ENCODE data around the gene QPCT. TPM values are rescaled to one million over a fixed set of nuclear protein-coding genes. Genes with fewer than 3 reads are reported as not detected.

QPCT gene
- polyA plus RNA-seq, 1 experiment, result 15.9 TPM

GRCh38 chr2:37389989-37390765 is 45.7 kb downstream of the QPCT start:
- Histone ChIP-seq H3K36me3 (ENCODE audit: control insufficient read depth, insufficient read depth, low read length) (no peaks in the 10 kb centered on the region), H3K4me3 (ENCODE audit: low read depth, low read length) (no peak overlapping the region), H3K27me3 (ENCODE audit: control insufficient read depth, insufficient read depth, low read length) (no peaks in the 10 kb centered on the region; the same call in 1 of the 2 replicates)
- ChIA-PET CTCF (interaction anchor here (0.7 to 2.4 kb wide), 9 partner anchors 11 to 724 kb away, joined by 3 to 10 read pairs (median 3); no protein-coding TSS in a partner anchor), POLR2A (no interaction called here)
- no peak for DNase-seq (ENCODE audit: low read depth)
- TF ChIP-seq, protein P1, sequence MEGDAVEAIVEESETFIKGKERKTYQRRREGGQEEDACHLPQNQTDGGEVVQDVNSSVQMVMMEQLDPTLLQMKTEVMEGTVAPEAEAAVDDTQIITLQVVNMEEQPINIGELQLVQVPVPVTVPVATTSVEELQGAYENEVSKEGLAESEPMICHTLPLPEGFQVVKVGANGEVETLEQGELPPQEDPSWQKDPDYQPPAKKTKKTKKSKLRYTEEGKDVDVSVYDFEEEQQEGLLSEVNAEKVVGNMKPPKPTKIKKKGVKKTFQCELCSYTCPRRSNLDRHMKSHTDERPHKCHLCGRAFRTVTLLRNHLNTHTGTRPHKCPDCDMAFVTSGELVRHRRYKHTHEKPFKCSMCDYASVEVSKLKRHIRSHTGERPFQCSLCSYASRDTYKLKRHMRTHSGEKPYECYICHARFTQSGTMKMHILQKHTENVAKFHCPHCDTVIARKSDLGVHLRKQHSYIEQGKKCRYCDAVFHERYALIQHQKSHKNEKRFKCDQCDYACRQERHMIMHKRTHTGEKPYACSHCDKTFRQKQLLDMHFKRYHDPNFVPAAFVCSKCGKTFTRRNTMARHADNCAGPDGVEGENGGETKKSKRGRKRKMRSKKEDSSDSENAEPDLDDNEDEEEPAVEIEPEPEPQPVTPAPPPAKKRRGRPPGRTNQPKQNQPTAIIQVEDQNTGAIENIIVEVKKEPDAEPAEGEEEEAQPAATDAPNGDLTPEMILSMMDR (IDR thresholded peaks at IDR 0.05; ENCODE audit: insufficient read depth, low read depth, low read length), result no peak

GRCh38 chr2:37390777-37391176 is 46.3 kb downstream of the QPCT start:
- POLR2A ChIA-PET, result no interaction called here
- TF ChIP-seq, protein P1 (IDR thresholded peaks at IDR 0.05; ENCODE audit: insufficient read depth, low read depth, low read length), result no peak
- CTCF ChIA-PET, result interaction anchor here (0.7 to 2.4 kb wide), 8 partner anchors 11 to 723 kb away, joined by 3 to 10 read pairs (median 4); no protein-coding TSS in a partner anchor

DNA sequence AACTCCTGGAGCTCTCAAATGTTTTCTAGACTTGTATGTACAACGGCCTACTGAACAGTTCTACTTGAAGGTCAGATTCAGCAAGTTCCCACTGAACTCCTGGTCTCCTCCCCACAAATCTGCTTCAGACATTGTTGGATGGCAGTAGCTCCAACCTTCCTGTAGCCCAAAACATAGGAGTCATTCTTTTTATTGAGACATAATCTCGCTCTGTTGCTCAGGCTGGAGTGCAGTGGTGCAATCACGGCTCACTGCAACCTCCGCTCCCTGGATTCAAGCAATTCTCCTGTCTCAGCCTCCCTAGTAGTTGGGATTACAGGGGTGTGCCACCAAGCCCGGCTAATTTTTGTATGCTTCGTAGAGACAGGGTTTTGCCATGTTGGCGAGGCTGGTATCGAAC is 47.3 kb downstream of the QPCT start:
- ChIA-PET POLR2A (no interaction called here), CTCF (interaction anchor here (0.8 to 2.4 kb wide), 5 partner anchors 245 to 722 kb away, joined by 3 to 10 read pairs (median 4); no protein-coding TSS in a partner anchor)
- H3K27me3 ChIP-seq (ENCODE audit: control insufficient read depth, insufficient read depth, low read length), result no peaks in the 10 kb centered on the region; the same call in 1 of the 2 replicates
- TF ChIP-seq, protein P1 (IDR thresholded peaks at IDR 0.05; ENCODE audit: insufficient read depth, low read depth, low read length), result no peak
- no peaks in the 10 kb centered on the region for H3K36me3 ChIP-seq (ENCODE audit: control insufficient read depth, insufficient read depth, low read length)
- H3K4me3 ChIP-seq (ENCODE audit: low read depth, low read length), result no peak overlapping the region
- no peak for DNase-seq (ENCODE audit: low read depth)

More at GRCh38 chr2:37390777-37391176, 46.3 kb downstream of the QPCT start:
- no peak overlapping the region for H3K4me3 ChIP-seq (ENCODE audit: low read depth, low read length)
- no peaks in the 10 kb centered on the region for H3K36me3 ChIP-seq (ENCODE audit: control insufficient read depth, insufficient read depth, low read length)
- no peak for DNase-seq (ENCODE audit: low read depth)
- H3K27me3 ChIP-seq (ENCODE audit: control insufficient read depth, insufficient read depth, low read length), result no peaks in the 10 kb centered on the region; the same call in 1 of the 2 replicates

- POLR2A ChIA-PET, result no interaction called here
- H3K4me3 ChIP-seq (ENCODE audit: low read depth, low read length), result no peak overlapping the region
- TF ChIP-seq, protein P1 (IDR thresholded peaks at IDR 0.05; ENCODE audit: insufficient read depth, low read depth, low read length), result no peak
- H3K36me3 ChIP-seq (ENCODE audit: control insufficient read depth, insufficient read depth, low read length), result no peaks in the 10 kb centered on the region
- DNase-seq (ENCODE audit: low read depth), result no peak
- CTCF ChIA-PET, result no interaction called here
- H3K27me3 ChIP-seq (ENCODE audit: control insufficient read depth, insufficient read depth, low read length), result no peaks in the 10 kb centered on the region; the same call in 1 of the 2 replicates
Measured at GRCh38 chr2:37392428-37392827, 48.0 kb downstream of the QPCT start.

GRCh38 chr2:37394263-37394662 is 49.8 kb downstream of the QPCT start:
- DNase-seq (ENCODE audit: low read depth), result no peak
- Histone ChIP-seq H3K4me3 (ENCODE audit: low read depth, low read length) (no peak overlapping the region), H3K27me3 (ENCODE audit: control insufficient read depth, insufficient read depth, low read length) (no peaks in the 10 kb centered on the region; the same call in 1 of the 2 replicates), H3K36me3 (ENCODE audit: control insufficient read depth, insufficient read depth, low read length) (no peaks in the 10 kb centered on the region)
- ChIA-PET POLR2A (no interaction called here), CTCF (interaction anchor here (1.0 to 5.3 kb wide), 2 partner anchors 21 to 484 kb away, joined by 3 to 25 read pairs; no protein-coding TSS in a partner anchor)
- TF ChIP-seq, protein P1 (IDR thresholded peaks at IDR 0.05; ENCODE audit: insufficient read depth, low read depth, low read length), result no peak
